H1 (cell line): ENCODE results near the gene TJP3. TPM values are rescaled to one million over a fixed set of nuclear protein-coding genes. Genes with fewer than 3 reads are reported as not detected.
A peak's percentile ranks its signal among the peaks of the same experiment; 100 is the strongest.

Experiments used
- CTCF ChIA-PET: fragments of 300-600 bp; sonication (Branson Sonifier 250); formaldehyde crosslinking; loops from one replicate; lab custom pipeline; 2021; ENCODE audit not compliant: partially characterized antibody; lab: Charles Lee
- POLR2A ChIA-PET: fragments of 300-600 bp; sonication (Branson Sonifier 250); formaldehyde crosslinking; loops from one replicate; lab custom pipeline; 2021; ENCODE audit warnings: inconsistent platforms; ENCODE audit not compliant: partially characterized antibody; lab: Charles Lee
- DNase-seq, 2 experiments: peaks; one replicate each; pipeline versions ENCODE4 v3.0.0 to v3.0.0-alpha.2; 2010 to 2022; ENCODE audit warnings: low spot score in 2 of 2, low read depth in 1 of 2, mixed read lengths in 1 of 2
- FAIRE-seq: peaks from 2 replicates; lab custom pipeline; 2011; peaks lifted over from hg19 to GRCh38; lab: Jason Lieb, UNC
- H2AFZ ChIP-seq: 2 replicates; pipeline ENCODE4 v1.8.1; 2012; ENCODE audit warnings: low read length, inconsistent platforms
- H2AK5ac ChIP-seq: 2 replicates; pipeline ENCODE4 v1.6.1; 2013; ENCODE audit warnings: low read depth, low read length
- H2BK120ac ChIP-seq: replicated peaks from 2 replicates; pipeline ENCODE3; 2013; ENCODE audit warnings: low read depth, low read length, inconsistent platforms
- H2BK12ac ChIP-seq: 2 replicates; pipeline ENCODE4 v1.6.1; 2013; ENCODE audit warnings: low read depth, low read length
- H2BK15ac ChIP-seq: 2 replicates; pipeline ENCODE4 v1.6.1; 2013; ENCODE audit warnings: low read length
- H2BK20ac ChIP-seq: 2 replicates; pipeline ENCODE4 v1.6.1; 2013; ENCODE audit warnings: low read length
- H2BK5ac ChIP-seq: 2 replicates; pipeline ENCODE4 v1.6.1; 2013; ENCODE audit warnings: low read depth, low read length
- H3K14ac ChIP-seq: 2 replicates; pipeline ENCODE4 v1.6.1; 2013; ENCODE audit warnings: inconsistent platforms; ENCODE audit not compliant: insufficient read length
- H3K18ac ChIP-seq: 2 replicates; pipeline ENCODE4 v1.6.1; 2013; ENCODE audit warnings: low read length; ENCODE audit errors: extremely low read depth
- H3K23ac ChIP-seq: 2 replicates; pipeline ENCODE4 v1.6.1; 2013; ENCODE audit warnings: inconsistent platforms; ENCODE audit not compliant: insufficient read length
- H3K23me2 ChIP-seq: 2 replicates; pipeline ENCODE4 v1.6.1; 2013; ENCODE audit warnings: low read depth, low read length
- H3K27ac ChIP-seq: 2 replicates; pipeline ENCODE4 v1.6.1; 2011; ENCODE audit warnings: low read depth, low read length, inconsistent platforms
- H3K27me3 ChIP-seq, 4 experiments: replicated peaks in 1 of 4; 1 replicate in 1 of 4; 2 replicates in 3 of 4; pipeline versions ENCODE4 v1.6.1 to v1.8.1; 2011 to 2013; ENCODE audit warnings: low read length in 3 of 4, mild to moderate bottlenecking in 3 of 4, inconsistent platforms in 2 of 4, mixed read lengths in 2 of 4, moderate library complexity in 1 of 4; ENCODE audit not compliant: control insufficient read depth in 3 of 4, insufficient read depth in 3 of 4; ENCODE audit errors: extremely low read depth in 1 of 4
- H3K36me3 ChIP-seq, 4 experiments: 2 replicates each; pipeline versions ENCODE4 v1.6.1 to v1.8.1; 2011 to 2013; ENCODE audit warnings: mild to moderate bottlenecking in 4 of 4, low read length in 3 of 4, moderate library complexity in 2 of 4, control low read depth in 1 of 4, inconsistent platforms in 1 of 4; ENCODE audit not compliant: insufficient read depth in 4 of 4, control insufficient read depth in 2 of 4
- H3K4ac ChIP-seq: replicated peaks from 2 replicates; pipeline ENCODE3; 2013; ENCODE audit warnings: low read length, low read depth, mixed read lengths, inconsistent platforms; ENCODE audit not compliant: insufficient read length
- H3K4me1 ChIP-seq, 4 experiments: replicated peaks in 1 of 4; 1 replicate in 1 of 4; 2 replicates in 3 of 4; pipeline versions ENCODE4 v1.6.1 to v1.8.1; 2011 to 2013; ENCODE audit warnings: low read length in 3 of 4, inconsistent platforms in 2 of 4, mixed read lengths in 1 of 4; ENCODE audit not compliant: insufficient read depth in 4 of 4, control insufficient read depth in 3 of 4
- H3K4me2 ChIP-seq, 2 experiments: 2 replicates each; pipeline versions ENCODE4 v1.6.1 to v1.8.1; 2011 to 2013; ENCODE audit warnings: low read depth in 2 of 2, low read length in 2 of 2, control low read depth in 1 of 2, inconsistent platforms in 1 of 2, mild to moderate bottlenecking in 1 of 2; ENCODE audit not compliant: insufficient read depth in 1 of 2
- H3K4me3 ChIP-seq, 4 experiments: fragments of 200-600, 300-600 bp in 1 of 4; sonication (generic), shearing (Covaris generic), sonication (Bioruptor Twin) in 1 of 4; 2 replicates each; pipeline versions ENCODE4 v1.5.1 to v1.8.1; 2011 to 2016; ENCODE audit warnings: low read length in 4 of 4, low read depth in 3 of 4, control low read depth in 2 of 4, inconsistent platforms in 2 of 4, mild to moderate bottlenecking in 2 of 4, mixed read lengths in 1 of 4, moderate library complexity in 1 of 4; ENCODE audit not compliant: insufficient read depth in 2 of 4; ENCODE audit errors: extremely low read depth in 1 of 4
- H3K56ac ChIP-seq: replicated peaks from 2 replicates; pipeline ENCODE3; 2013; ENCODE audit warnings: low read depth, mild to moderate bottlenecking, mixed read lengths, low read length, inconsistent platforms; ENCODE audit not compliant: insufficient read length
- H3K79me1 ChIP-seq: 2 replicates; pipeline ENCODE4 v1.6.1; 2013; ENCODE audit warnings: low read depth, low read length, control low read depth
- H3K79me2 ChIP-seq, 2 experiments: 2 replicates each; pipeline versions ENCODE4 v1.6.1 to v1.8.1; 2012 to 2013; ENCODE audit warnings: low read length in 2 of 2, mild to moderate bottlenecking in 2 of 2, inconsistent platforms in 1 of 2; ENCODE audit not compliant: insufficient read depth in 2 of 2, control insufficient read depth in 1 of 2
- H3K9ac ChIP-seq, 4 experiments: replicated peaks in 1 of 4; 1 replicate in 1 of 4; 2 replicates in 3 of 4; pipeline versions ENCODE4 v1.6.1 to v1.8.1; 2011 to 2013; ENCODE audit warnings: low read depth in 3 of 4, low read length in 3 of 4, control low read depth in 2 of 4, mild to moderate bottlenecking in 2 of 4, moderate library complexity in 2 of 4, inconsistent platforms in 1 of 4; ENCODE audit errors: extremely low read depth in 1 of 4
- H3K9me3 ChIP-seq, 2 experiments: 2 replicates each; pipeline versions ENCODE4 v1.6.1 to v1.8.1; 2012 to 2013; ENCODE audit warnings: mild to moderate bottlenecking in 2 of 2, moderate library complexity in 2 of 2, control low read depth in 1 of 2, inconsistent platforms in 1 of 2, low read depth in 1 of 2, low read length in 1 of 2, mixed read lengths in 1 of 2; ENCODE audit not compliant: insufficient read depth in 2 of 2
- H4K20me1 ChIP-seq, 2 experiments: replicated peaks in 1 of 2; 2 replicates each; pipeline versions ENCODE3 to v1.8.1; 2011 to 2013; ENCODE audit warnings: inconsistent platforms in 2 of 2, low read length in 2 of 2, mild to moderate bottlenecking in 1 of 2; ENCODE audit not compliant: insufficient read depth in 2 of 2, control insufficient read depth in 1 of 2
- H4K5ac ChIP-seq: 2 replicates; pipeline ENCODE4 v1.6.1; 2013; ENCODE audit warnings: low read length, low read depth, mixed read lengths, inconsistent platforms; ENCODE audit not compliant: insufficient read length
- H4K8ac ChIP-seq: 2 replicates; pipeline ENCODE4 v1.8.0; 2013; ENCODE audit warnings: mild to moderate bottlenecking, moderate library complexity, low read length, inconsistent platforms; ENCODE audit not compliant: insufficient read depth; ENCODE audit errors: extremely low read depth
- H4K91ac ChIP-seq: replicated peaks from 2 replicates; pipeline ENCODE3; 2013; ENCODE audit warnings: low read length, mixed read lengths, inconsistent platforms; ENCODE audit not compliant: insufficient read length
- CEBPB ChIP-seq: IDR thresholded peaks from 2 replicates; pipeline ENCODE4 v1.6.1; 2012; ENCODE audit warnings: low read depth, low read length
- SIX5 ChIP-seq: IDR thresholded peaks from 2 replicates; pipeline ENCODE4 v1.6.1; 2011; ENCODE audit warnings: mild to moderate bottlenecking, low read depth, low read length
- WGBS, 2 experiments: shearing (Covaris generic) in 1 of 2; methylation state at CpG; one replicate each; pipeline versions ENCODE4 v1.1.6 to v1.1.7; 2013 to 2015; ENCODE audit warnings: low lambda C conversion rate in 2 of 2, mixed read lengths in 2 of 2, inconsistent platforms in 1 of 2, low coverage in 1 of 2, missing lambda C conversion rate in 1 of 2; ENCODE audit not compliant: insufficient replicate concordance in 2 of 2, insufficient coverage in 1 of 2, insufficient read length in 1 of 2; ENCODE audit errors: extremely low coverage in 1 of 2, missing lambda C conversion rate in 1 of 2; 5-methylcytosine and 5-hydroxymethylcytosine counted together
- polyA plus RNA-seq, 7 experiments: library from polyadenylated mRNA; depleted of rRNA in 3 of 7; stranded (reverse) in 5 of 7; unstranded in 2 of 7; fragments of >200 nt in 5 of 7; fragments of 200-250 nt in 2 of 7; gene quantifications; 1 replicate in 5 of 7; 2 replicates in 1 of 7; 4 replicates in 1 of 7; pipeline versions ENCODE4 v1.2.1 to v1.2.3, GENCODE V29; 2011 to 2013; ENCODE audit warnings: missing spikeins in 2 of 7, mixed read lengths in 2 of 7
- total RNA-seq: library from RNA; stranded (reverse); fragmentation: NEBNext Ultra II Directional; extraction: Animal tissue kit (Norgen Biotek cat#: 25700); gene quantifications from 2 replicates; pipeline ENCODE4 v1.2.1, GENCODE V29; 2021

The TJP3 gene
- total and polyA plus RNA-seq, 2 of the 8 experiments (the other 6 are each of a cell fraction or from before 2014, with no cell fraction given) = 17.1 to 26.1 TPM

GRCh38 chr19:3725121-3725520 lies 16.9 kb downstream of the TJP3 start:
- no peak overlapping the region; the same call in 1 of the 2 replicates for H2BK20ac ChIP-seq
- no peak overlapping the region for H3K23ac ChIP-seq
- no peak overlapping the region for H3K4ac ChIP-seq
- POLR2A ChIA-PET = interaction anchor here (0.6 to 1.8 kb wide), 5 partner anchors 16 to 480 kb away, joined by 3 to 5 read pairs (median 4); partner anchors contain the start of genes EEF2, MRPL54 and TJP3
- no peak overlapping the region for H2BK15ac ChIP-seq
- no peak overlapping the region for H2BK5ac ChIP-seq
- no peak overlapping the region for H4K8ac ChIP-seq
- H3K9me3 ChIP-seq = no peaks in the 10 kb centered on the region
- H3K27ac ChIP-seq = no peak overlapping the region
- no peak overlapping the region; the same call in 1 of the 2 replicates for H3K18ac ChIP-seq
- H4K5ac ChIP-seq = no peak overlapping the region
- no peaks in the 10 kb centered on the region for H3K79me1 ChIP-seq
- no peak overlapping the region for H3K56ac ChIP-seq
- DNase-seq (no peak), FAIRE-seq (no peak)
- H3K9ac ChIP-seq = no peak overlapping the region
- no peaks in the 10 kb centered on the region for H3K79me2 ChIP-seq
- H3K14ac ChIP-seq = no peak overlapping the region
- no peaks in the 10 kb centered on the region for H3K36me3 ChIP-seq
- H2AFZ ChIP-seq = no peak overlapping the region
- CTCF ChIA-PET = interaction anchor here (0.6 to 1.7 kb wide), 7 partner anchors 9 to 959 kb away, joined by 3 to 5 read pairs (median 3); no protein-coding TSS in a partner anchor
- H2AK5ac ChIP-seq = no peak overlapping the region
- no peak overlapping the region for H3K4me2 ChIP-seq
- no peaks in the 10 kb centered on the region for H4K20me1 ChIP-seq
- H4K91ac ChIP-seq = no peak overlapping the region
- 0 out of 2 replicates have a peak overlapping the region, but pooled peaks have one; percentile 14 for H2BK12ac ChIP-seq
- H2BK120ac ChIP-seq = no peak overlapping the region
- peaks cover 8% of the 10 kb centered on the region; the same call in 1 of the 2 replicates for H3K23me2 ChIP-seq
- 83% methylated on average over 3 of the region's 3 CpGs; no CpG with 5 or more reads in 1 of the 2 experiments for WGBS, 2 experiments
- peaks cover 0 to 3% (median 0%) of the 10 kb centered on the region in 4 experiments; a peak in 2 of 7 replicates for H3K27me3 ChIP-seq
- H3K4me1 ChIP-seq = peaks cover 0 to 15% (median 10%) of the 10 kb centered on the region in 4 experiments; a peak in 6 of 7 replicates
- TF ChIP-seq SIX5 (no peak), CEBPB (no peak)
- TF ChIP-seq, all 59 proteins: peak for 0
- H3K4me3 ChIP-seq = no peak overlapping the region
